Small intestine (tissue), 7 donors: ENCODE measurements around the gene RBM3. TPM values are rescaled to one million over a fixed set of nuclear protein-coding genes. Genes with fewer than 3 reads are reported as not detected.

Experiments
- DNase-seq, 2 donors: peaks; one replicate each; pipeline versions ENCODE4 v3.0.0 to v3.0.0-alpha.2; 2013
- FAIRE-seq: peaks from 2 replicates; lab custom pipeline; 2012; peaks lifted over from hg19 to GRCh38; lab: Jason Lieb, UNC
- H3K27ac ChIP-seq, 3 donors: one replicate each; pipeline ENCODE4 v1.5.1; 2013; ENCODE audit warnings: low read length in 2 of 3, mild to moderate bottlenecking in 2 of 3, control low read depth in 1 of 3, inconsistent platforms in 1 of 3, low read depth in 1 of 3, moderate library complexity in 1 of 3
- H3K27me3 ChIP-seq, 3 donors: one replicate each; pipeline ENCODE4 v1.6.1; 2013; ENCODE audit warnings: low read length in 3 of 3, inconsistent platforms in 1 of 3; ENCODE audit not compliant: control insufficient read depth in 3 of 3, insufficient read depth in 3 of 3
- H3K36me3 ChIP-seq, 3 donors: one replicate each; pipeline ENCODE4 v1.6.1; 2013; ENCODE audit warnings: low read length in 3 of 3, inconsistent platforms in 1 of 3, low read depth in 1 of 3, mild to moderate bottlenecking in 1 of 3, moderate library complexity in 1 of 3; ENCODE audit not compliant: control insufficient read depth in 3 of 3, insufficient read depth in 2 of 3
- H3K4me1 ChIP-seq, 3 donors: one replicate each; pipeline ENCODE4 v1.6.1; 2013; ENCODE audit warnings: low read length in 2 of 3, inconsistent platforms in 1 of 3, low read depth in 1 of 3, mild to moderate bottlenecking in 1 of 3, moderate library complexity in 1 of 3; ENCODE audit not compliant: control insufficient read depth in 3 of 3, insufficient read depth in 2 of 3
- H3K4me3 ChIP-seq, 3 donors: one replicate each; pipeline ENCODE4 v1.5.1; 2013; ENCODE audit warnings: low read length in 3 of 3, control low read depth in 1 of 3, inconsistent platforms in 1 of 3, low read depth in 1 of 3, mild to moderate bottlenecking in 1 of 3, moderate library complexity in 1 of 3
- H3K9me3 ChIP-seq, 2 donors: one replicate each; pipeline ENCODE4 v1.6.1; 2013; ENCODE audit warnings: low read depth in 1 of 2, low read length in 1 of 2; ENCODE audit not compliant: control insufficient read depth in 2 of 2, insufficient read depth in 1 of 2
- WGBS, 3 donors: extraction: QIAGEN DNeasy Blood & Tissue Kit; methylation state at CpG; one replicate each; pipeline ENCODE4 v1.1.7; 2013; 5-methylcytosine and 5-hydroxymethylcytosine counted together
- polyA plus RNA-seq, 4 donors: library from polyadenylated mRNA; stranded (reverse) in 3 of 4; unstranded in 1 of 4; fragments of 200-250 nt in 3 of 4; fragments of 120-200 nt in 1 of 4; gene quantifications; one replicate each; pipeline versions ENCODE4 v1.2.1 to v1.2.3, GENCODE V29; 2013
- donor health status: healthy with polysubstance abuse.
- donor health status: control.
- donor health status: control.
- donor health status: Bipolar disorder and iron deficiency.
- donor health status: healthy.

RBM3 gene
- polyA plus RNA-seq, 4 donors: 87.9 to 222 (median 173) TPM

GRCh38 chrX:48613502-48614160, 39.3 kb downstream of the RBM3 start:
- Histone ChIP-seq H3K4me1 (no peaks in the 10 kb centered on the region), H3K27ac (no peak overlapping the region), H3K4me3 (no peak overlapping the region), H3K27me3 (no peaks in the 10 kb centered on the region), H3K9me3 (no peaks in the 10 kb centered on the region), H3K36me3 (no peaks in the 10 kb centered on the region)
- DNase-seq (no peak), FAIRE-seq (no peak)
- 81 to 87% (median 83%) methylated on average over 6 of the region's 6 CpGs for WGBS, 3 donors

GRCh38 chrX:48616576-48616975, 42.3 kb downstream of the RBM3 start:
- WGBS, 3 donors: 48 to 62% (median 52%) methylated on average over 5 of the region's 5 CpGs
- no peak overlapping the region for H3K4me3 ChIP-seq
- H3K27ac ChIP-seq: no peak overlapping the region
- no peaks in the 10 kb centered on the region for H3K4me1 ChIP-seq
- H3K27me3 ChIP-seq: no peaks in the 10 kb centered on the region
- H3K9me3 ChIP-seq: no peaks in the 10 kb centered on the region
- no peak for DNase-seq
- FAIRE-seq: no peak
- no peaks in the 10 kb centered on the region for H3K36me3 ChIP-seq

DNA sequence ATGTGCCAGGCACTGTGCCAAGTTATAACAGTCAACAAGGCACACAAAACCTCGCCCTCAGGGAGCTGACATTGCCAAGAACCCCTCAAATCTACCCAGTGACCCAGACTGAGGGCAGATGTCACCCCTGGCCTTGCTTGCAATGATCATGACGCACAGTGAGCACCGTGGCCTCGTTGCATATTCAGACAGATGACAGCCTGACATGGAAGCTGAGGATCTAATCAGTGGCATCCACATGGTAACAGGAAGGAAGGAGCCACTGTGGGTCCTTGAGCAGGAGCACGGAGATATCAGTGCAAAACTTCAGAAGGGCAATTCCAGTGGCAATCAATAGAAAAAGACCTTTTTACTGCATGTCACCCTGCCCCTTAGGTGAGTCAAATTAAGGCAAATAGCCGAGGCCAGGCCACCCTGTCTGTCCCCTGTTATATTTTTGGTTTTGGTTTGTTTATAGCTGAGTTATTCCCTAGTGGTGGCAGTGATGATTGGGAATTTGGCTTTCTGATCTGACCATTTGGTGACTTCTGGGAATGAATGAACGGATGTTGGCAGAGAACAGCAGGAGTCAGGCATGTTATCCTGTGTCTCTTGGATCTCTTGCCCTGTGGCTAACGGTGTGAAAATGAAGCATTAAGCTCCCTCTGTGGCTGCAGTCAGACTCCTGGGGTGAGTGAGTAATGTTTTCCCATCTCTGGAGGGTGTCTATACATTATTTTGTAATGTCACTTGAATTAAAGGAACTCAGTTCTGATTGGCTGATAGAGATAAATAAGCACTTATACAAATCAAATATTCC, 43.5 kb downstream of the RBM3 start:
- no peaks in the 10 kb centered on the region for H3K4me1 ChIP-seq
- H3K27ac ChIP-seq: no peak overlapping the region
- FAIRE-seq (no peak), DNase-seq (no peak)
- no peaks in the 10 kb centered on the region for H3K9me3 ChIP-seq
- no peaks in the 10 kb centered on the region for H3K36me3 ChIP-seq
- no peaks in the 10 kb centered on the region for H3K27me3 ChIP-seq
- H3K4me3 ChIP-seq: no peak overlapping the region
- 41 to 42% (median 41%) methylated on average over 8 of the region's 8 CpGs for WGBS, 3 donors

DNA sequence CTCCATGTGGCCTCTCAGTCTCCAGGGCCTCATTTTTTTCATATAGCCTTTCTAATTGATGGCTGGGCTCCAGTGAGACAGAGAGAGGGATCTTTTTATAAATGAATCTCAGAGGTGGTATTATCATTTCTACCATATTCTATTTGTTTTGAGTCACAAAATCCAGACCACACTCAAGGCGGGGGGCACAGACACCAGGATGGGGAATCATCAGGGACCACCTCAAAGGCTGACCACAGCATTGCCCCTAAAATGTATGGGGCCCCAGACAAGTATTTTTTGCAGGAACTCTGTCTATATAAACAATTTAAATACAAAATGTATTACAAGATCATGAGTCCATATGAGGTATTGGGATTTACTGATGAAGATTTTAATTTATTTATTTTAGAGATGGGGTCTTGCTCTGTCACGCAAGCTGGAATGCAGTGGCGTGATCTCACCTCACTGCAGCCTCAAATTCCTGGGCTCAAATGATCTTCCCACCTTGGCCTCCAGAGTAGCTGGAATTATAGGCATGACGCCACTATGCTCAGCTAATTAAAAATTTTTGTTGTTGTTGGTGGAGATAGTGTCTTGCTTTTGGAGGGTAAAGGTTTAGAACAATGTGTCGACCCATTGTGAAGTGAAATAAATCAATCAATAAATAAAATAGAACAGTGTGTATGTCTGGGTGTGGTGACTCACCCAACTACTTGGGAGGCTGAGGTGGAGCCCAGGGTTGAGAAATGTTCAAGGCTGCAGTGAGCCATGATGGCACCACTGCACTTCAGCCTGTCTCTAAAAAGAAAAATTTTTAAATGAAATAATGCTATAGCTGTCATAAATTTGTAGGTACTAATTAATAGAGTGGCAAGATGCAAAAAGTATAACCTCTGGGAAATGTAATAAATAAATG, 52.4 kb downstream of the RBM3 start:
- Histone ChIP-seq H3K4me1 (peaks cover 0 to 2% (median 0%) of the 10 kb centered on the region in 3 donors), H3K27ac (no peak overlapping the region), H3K27me3 (no peaks in the 10 kb centered on the region), H3K9me3 (no peaks in the 10 kb centered on the region), H3K4me3 (no peak overlapping the region), H3K36me3 (no peaks in the 10 kb centered on the region)
- no peak for FAIRE-seq
- peak in 1 of 2 donors; percentile 1 for DNase-seq
- 70 to 79% (median 77%) methylated on average over 5 of the region's 5 CpGs for WGBS, 3 donors

Other genes starting within 250 kb of the RBM3 start
- not detected for gene SSX3, start 217.8 kb upstream of the RBM3 start, polyA plus RNA-seq
- not detected for gene SSX4, start 190.9 kb upstream of the RBM3 start, polyA plus RNA-seq
- gene SSX4B, start 162.5 kb upstream of the RBM3 start, polyA plus RNA-seq: not detected
- gene SLC38A5, start 104.2 kb upstream of the RBM3 start, polyA plus RNA-seq: 10 to 100 TPM in 2 of 4 donors, 1 to 10 TPM in 2; 2.0 to 77.7 (median 32.6) TPM
- gene FTSJ1, start 98.3 kb upstream of the RBM3 start, polyA plus RNA-seq: 10 to 100 TPM; 13.4 to 32.9 (median 18.1) TPM
- gene PORCN, start 65.5 kb upstream of the RBM3 start, polyA plus RNA-seq: 1 to 10 TPM; 2.0 to 6.4 (median 2.5) TPM
- 100 to 1,000 TPM in 3 of 4 donors, 10 to 100 TPM in 1; 92.9 to 298 (median 124) TPM for gene EBP, start 52.7 kb upstream of the RBM3 start, polyA plus RNA-seq
- gene TBC1D25, start 34.8 kb upstream of the RBM3 start, polyA plus RNA-seq: 1 to 10 TPM; 6.0 to 7.3 (median 6.5) TPM
- 100 to 1,000 TPM; 105 to 326 (median 213) TPM for gene WDR13, start 23.0 kb downstream of the RBM3 start, polyA plus RNA-seq
- 1 to 10 TPM; 1.1 to 6.2 (median 4.8) TPM for gene WAS, start 109.3 kb downstream of the RBM3 start, polyA plus RNA-seq
- gene SUV39H1, start 122.2 kb downstream of the RBM3 start, polyA plus RNA-seq: 1 to 10 TPM; 2.2 to 8.5 (median 4.3) TPM
- gene GLOD5, start 187.3 kb downstream of the RBM3 start, polyA plus RNA-seq: 10 to 100 TPM in 3 of 4 donors, 1 to 10 TPM in 1; 4.4 to 56.1 (median 22.1) TPM
- gene GATA1, start 212.1 kb downstream of the RBM3 start, polyA plus RNA-seq: under 1 TPM in 2 of 4 donors, not detected in 2; 0.09 to 0.32 TPM
- gene HDAC6, start 227.6 kb downstream of the RBM3 start, polyA plus RNA-seq: 100 to 1,000 TPM in 2 of 4 donors, 10 to 100 TPM in 2; 51.5 to 110 (median 102) TPM